NCI-H345 (cell line): ENCODE measurements around the gene ACOT12.
"Not testable (repeated sequence)": the region's sequence is repeated elsewhere in the genome, so short reads cannot be mapped to it uniquely, and the experiment has no call there.

Experiments
- DNase-seq: peaks from one replicate; lab custom pipeline; 2025; lab: John Stamatoyannopoulos, UW

Gene ACOT12

GRCh38 chr5:81393783-81394718 is at the start of gene ACOT12:
ACOT12 (minus strand) TSS chr5:81394134; CDS start chr5:81394114, 20 bp downstream.
- no peak for DNase-seq

DNA sequence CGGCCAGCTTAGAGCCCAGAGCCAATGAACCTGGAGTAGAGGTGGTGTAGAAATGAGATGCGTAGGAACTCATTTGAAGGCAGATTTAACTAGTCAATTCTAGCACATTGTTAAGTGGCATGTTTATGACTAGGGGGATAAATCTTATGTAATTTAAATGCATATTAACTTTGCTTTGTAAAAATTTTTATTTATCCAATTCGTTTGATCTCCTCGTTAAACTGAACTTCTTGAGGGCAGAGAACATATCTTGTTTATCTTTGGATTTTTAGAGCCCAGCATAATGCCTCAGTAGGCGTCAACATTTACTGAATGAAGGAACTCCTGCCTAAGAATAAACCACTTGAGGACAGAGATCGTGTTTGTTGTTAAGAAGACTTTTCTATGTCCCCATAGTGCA is 41.1 kb upstream of the ACOT12 start:
- no peak for DNase-seq

- no peak for DNase-seq
These were observed 36.1 kb upstream of the ACOT12 start for GRCh38 chr5:81429985-81430384.

DNA sequence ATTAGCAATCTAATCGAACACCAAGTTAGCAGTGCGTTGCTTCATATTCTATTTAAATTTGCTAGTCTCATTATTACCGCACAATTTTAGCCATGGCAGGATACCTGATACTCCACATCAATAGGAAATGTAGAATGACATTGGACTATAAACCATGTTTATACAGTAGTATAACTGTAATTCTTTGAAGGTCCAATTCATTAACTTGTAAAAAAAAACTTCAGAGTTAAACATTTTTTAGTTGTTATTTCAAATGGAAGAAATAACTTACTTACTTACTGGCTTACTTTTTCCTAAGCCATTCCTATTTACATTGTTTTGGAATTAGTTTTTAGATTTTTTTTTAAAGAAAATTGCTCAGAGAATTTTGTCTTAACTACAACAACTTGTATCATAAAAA is 35.4 kb upstream of the ACOT12 start:
- no peak for DNase-seq

GRCh38 chr5:81428861-81429260 is 34.9 kb upstream of the ACOT12 start:
- DNase-seq: no peak

- DNase-seq: no peak
These were observed 34.5 kb upstream of the ACOT12 start for GRCh38 chr5:81428446-81428845.

DNA sequence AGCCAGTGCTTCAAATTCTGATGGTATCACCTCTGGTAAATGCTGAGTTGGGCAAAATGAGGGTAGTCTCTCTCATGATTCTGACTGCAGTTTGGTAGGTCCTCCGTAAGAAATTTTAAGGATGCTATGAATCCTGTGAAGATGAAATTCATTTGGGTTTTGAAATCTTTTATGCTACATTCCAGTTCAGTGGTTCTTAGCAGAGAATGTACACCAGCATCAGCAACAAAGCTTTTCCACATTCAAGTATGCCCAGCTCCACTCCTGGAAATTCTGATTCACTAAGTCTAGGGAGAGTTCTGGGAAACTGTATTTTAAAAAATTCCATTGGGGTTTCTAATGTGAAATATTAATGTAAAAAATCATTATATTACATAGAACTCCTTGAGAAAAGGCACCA is 33.6 kb upstream of the ACOT12 start:
- no peak for DNase-seq

DNA sequence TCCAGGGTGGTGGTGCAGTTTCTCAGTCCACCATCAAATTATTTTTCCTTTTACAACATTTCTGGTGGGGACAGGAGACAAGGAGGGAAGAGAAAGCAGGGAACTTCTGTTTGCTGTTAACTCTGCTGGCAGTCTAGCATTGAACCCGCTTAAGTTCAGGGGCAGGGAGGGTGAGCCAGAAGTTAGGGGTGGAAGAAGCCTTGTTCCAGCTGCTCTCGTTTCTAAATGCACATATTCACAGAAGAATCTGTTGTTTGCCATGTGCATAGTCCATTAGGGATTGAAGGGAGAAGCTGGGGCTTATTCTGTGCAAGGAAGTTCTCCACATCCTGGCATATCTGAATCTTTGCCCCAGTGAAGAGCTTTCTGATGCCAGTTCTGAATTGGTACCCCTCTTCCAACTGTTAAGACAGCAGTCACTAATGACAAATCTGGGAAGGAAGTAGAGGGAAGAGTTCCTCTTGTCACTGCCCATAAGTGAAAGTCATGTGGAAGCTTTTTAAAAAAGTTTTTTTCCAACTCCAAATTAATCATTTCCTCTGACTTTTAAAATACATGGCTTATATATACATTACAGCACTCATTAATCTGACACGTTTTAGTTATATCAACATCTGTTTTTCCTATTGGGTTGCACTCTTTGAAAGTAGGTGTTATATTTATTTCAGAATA is 32.6 kb upstream of the ACOT12 start:
- no peak for DNase-seq

GRCh38 chr5:81425569-81425968 is 31.6 kb upstream of the ACOT12 start:
- DNase-seq: peak; percentile 30

GRCh38 chr5:81424728-81425127 is 30.8 kb upstream of the ACOT12 start:
- DNase-seq: no peak

DNA sequence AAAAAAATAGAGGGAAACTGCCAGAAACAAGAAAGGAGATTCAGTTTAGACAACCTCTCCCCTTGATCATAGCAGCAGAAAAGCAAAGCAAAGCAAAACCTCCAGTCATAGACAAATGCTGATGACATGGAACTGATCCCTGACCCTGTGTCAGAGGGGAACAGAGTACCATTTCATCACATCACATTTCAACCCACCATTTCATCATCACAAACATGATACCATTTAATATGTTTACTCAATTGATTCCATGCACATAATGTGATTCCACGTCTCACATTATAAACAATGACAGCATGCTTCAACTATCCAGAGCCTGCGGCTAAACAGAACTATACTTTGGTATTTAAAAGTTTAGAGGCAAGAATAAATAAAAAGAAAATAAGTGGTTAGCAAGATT is 28.7 kb upstream of the ACOT12 start:
- DNase-seq: no peak

DNA sequence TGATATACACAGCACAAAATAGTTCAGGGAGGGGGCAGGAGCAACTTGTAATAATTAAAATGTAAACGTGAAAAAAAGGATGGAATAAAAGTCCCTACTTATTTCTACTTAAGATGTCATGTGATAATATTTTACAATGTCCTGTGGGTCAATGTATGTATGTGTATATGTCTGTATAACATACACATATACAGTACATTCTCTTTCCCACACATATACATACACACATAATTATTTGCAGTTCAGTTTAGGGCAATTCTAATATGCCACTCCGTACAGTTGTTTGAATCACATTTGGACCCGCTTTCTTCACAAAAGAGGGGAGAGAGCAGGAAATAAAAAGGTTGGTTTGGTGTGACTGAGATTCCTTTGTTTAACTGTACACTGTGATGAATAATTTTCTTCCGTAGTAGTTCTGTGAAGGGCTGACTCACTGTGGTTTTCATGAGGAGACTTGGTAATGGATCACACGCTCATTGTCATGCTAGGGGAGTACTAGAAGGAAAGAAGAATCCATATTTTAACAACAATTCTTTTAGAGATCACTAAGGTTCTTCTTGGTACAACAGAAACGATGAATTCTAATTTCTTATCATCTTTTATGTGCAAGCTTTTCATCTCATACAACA is 26.2 kb upstream of the ACOT12 start:
- no peak for DNase-seq

- DNase-seq: no peak
These were observed 24.7 kb upstream of the ACOT12 start for GRCh38 chr5:81418606-81419005.

DNA sequence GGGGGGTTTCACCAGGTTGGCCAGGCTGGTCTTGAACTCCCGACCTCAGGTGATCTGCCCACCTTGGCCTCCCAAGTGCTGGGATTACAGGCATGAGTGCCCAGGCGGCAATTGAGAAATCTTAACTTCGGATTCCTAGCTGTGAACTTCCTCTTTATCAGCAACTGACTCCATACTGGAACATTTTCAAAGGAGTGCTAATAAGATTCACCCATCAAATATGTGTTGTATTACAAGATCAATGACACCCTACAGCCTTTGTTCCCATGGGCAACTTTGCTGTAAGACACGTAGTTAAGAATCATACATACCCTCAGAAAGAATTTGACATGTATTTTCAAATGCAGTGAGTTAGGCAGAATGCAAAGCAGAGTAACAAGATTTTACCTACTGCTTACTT is 23.1 kb upstream of the ACOT12 start:
- no peak for DNase-seq

DNA sequence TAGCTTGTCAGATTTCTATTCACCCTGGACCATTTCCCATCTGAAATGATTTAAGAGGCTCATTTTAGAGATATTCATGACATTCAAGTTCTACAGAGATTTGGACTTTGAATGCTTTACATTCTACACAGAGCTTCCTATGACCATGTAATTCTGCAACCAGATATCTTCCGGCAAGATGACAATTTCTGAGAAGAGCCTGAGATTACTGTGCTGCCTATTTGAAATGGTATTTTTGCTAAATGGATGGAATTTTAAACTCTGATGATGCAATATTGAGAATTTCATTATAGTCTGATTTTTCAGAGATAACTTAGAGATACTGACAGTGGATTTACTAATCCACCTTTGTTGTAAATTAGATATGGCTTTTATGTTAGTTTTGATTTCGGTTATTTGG is 16.0 kb upstream of the ACOT12 start:
- no peak for DNase-seq

DNA sequence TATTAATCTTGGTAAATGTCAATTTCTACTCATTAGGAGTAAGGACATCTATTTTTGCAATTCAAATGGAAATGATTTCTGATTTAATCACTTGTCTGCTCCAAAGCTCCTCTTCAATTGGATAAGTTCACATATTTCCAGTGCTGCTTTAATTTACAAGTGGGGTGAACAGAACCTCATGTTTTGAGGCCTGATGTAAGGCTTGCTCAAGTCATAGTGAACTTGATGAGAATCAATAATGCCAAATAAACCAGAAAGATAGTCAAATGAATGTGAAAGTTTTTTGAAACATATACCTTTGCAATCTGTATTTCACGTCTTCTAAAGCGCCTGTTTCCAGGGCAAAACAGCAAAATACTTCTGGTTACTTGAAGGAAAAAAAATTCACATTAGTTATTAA is 15.4 kb upstream of the ACOT12 start:
- DNase-seq: no peak

GRCh38 chr5:81408496-81408895 is 14.6 kb upstream of the ACOT12 start:
- no peak for DNase-seq

GRCh38 chr5:81407811-81408210 is 13.9 kb upstream of the ACOT12 start:
- DNase-seq: not testable (repeated sequence)

GRCh38 chr5:81405126-81405891 is 11.4 kb upstream of the ACOT12 start:
- DNase-seq: no peak

DNA sequence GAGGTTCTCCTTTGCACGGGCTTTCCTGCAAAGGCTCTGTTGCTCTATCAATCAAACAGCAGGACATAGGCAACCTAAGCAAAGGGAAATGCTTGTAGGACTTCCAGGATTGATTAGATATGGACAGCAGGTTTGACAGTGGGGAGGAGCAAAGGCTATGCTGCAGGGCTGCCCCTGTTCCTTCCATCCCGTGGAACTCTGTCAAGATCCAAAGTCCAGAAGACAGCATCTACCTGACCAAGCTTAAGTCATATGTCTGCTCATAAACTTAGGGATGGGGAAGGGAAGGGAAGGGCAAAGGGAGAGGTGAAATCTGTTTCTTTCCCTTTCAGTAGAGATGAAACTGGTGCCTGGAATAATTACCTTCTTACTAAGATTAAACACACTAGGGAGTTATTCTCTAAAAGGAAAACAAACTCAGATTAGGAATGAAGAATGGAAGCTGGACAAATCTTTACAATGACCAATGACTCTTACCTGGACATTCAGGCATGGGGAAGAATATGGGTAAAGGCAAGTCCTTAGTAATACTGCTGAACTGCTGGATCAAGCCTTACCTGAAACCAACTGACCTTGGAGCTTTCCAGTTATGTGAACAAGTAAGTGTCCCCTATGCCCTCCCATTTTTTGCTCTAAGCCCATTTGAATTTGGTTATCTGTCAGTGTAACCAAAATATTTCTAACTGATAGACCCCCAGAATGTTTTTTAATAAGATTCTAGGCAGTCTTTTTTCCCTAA is 8.4 kb upstream of the ACOT12 start:
- DNase-seq: no peak

DNA sequence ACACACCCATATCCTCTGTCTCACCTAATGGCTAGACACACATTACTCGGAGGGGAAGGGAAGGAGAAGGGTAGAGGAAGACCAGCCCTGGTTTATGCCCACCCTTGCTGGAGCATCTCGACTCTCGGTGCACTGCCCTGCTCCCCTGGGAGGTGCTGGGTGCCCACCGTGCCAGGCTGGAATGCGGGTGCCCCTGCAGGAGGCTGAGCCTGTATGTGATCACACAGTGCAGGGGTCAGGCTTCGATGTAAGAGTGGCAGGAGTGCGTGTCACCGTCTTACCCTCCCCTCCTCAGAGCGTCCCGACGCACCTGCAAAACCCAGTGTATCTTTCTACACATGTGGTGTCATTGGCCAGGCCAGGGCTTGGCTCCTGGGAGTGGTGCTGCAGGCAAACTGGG is 7.3 kb upstream of the ACOT12 start:
- DNase-seq: no peak
